K562 (cell line): ENCODE measurements around the gene RXRA. TPM values are rescaled to one million over a fixed set of nuclear protein-coding genes. Genes with fewer than 3 reads are reported as not detected.

Experiments
- ATAC-seq: fragments of 200-7000 bp; cut with Tn5 transposase; 3 replicates; pipeline ENCODE4 v1.9.1; 2020; ENCODE audit warnings: moderate library complexity
- BruUV-seq: library from RNA; stranded (reverse); fragments of 400-500 nt; replicated peaks from 2 replicates; lab custom pipeline; 2021; lab: Mats Ljungman, UMichigan
- CTCF ChIA-PET: fragments of 300-600 bp; formaldehyde crosslinking; extraction: SDS; loops from one replicate; lab custom pipeline; 2021; ENCODE audit warnings: low intra/inter-chr PET ratio; lab: Yijun Ruan, JAX
- POLR2A ChIA-PET: fragments of 300-600, 350-650 bp; sonication (Branson Sonifier 250); formaldehyde crosslinking; extraction: SDS; loops from one replicate; lab custom pipeline; 2021; ENCODE audit warnings: antibody characterized with exemption, inconsistent platforms; lab: Yijun Ruan, JAX
- DNase-seq, 4 experiments: peaks; one replicate each; pipeline versions ENCODE4 v3.0.0 to v3.0.0-alpha.2; 2011 to 2018; ENCODE audit warnings: low spot score in 3 of 4, mixed read lengths in 3 of 4; ENCODE audit errors: extremely low read depth in 1 of 4
- FAIRE-seq: peaks from 2 replicates; lab custom pipeline; 2011; peaks lifted over from hg19 to GRCh38; lab: Jason Lieb, UNC
- H2AFZ ChIP-seq: 2 replicates; pipeline ENCODE4 v1.6.0; 2011; ENCODE audit warnings: low read depth, low read length, control low read depth, inconsistent platforms
- H3K27ac ChIP-seq: fragments of 200-600 bp; 3 replicates; pipeline ENCODE4 v1.8.0; 2011; ENCODE audit warnings: low read depth, mild to moderate bottlenecking, control low read depth, inconsistent platforms, low read length, moderate library complexity, mixed read lengths; ENCODE audit errors: extremely low read depth
- H3K27me3 ChIP-seq, 2 experiments: fragments of 300-600 bp in 1 of 2; 2 replicates in 1 of 2; 3 replicates in 1 of 2; pipeline versions ENCODE4 v1.6.0 to v1.8.0; 2011; ENCODE audit warnings: inconsistent platforms in 2 of 2, low read length in 2 of 2, mild to moderate bottlenecking in 1 of 2, mixed read lengths in 1 of 2, moderate library complexity in 1 of 2; ENCODE audit not compliant: control insufficient read depth in 2 of 2, insufficient read depth in 2 of 2
- H3K36me3 ChIP-seq: fragments of 300-600 bp; 3 replicates; pipeline ENCODE4 v1.8.0; 2011; ENCODE audit warnings: mild to moderate bottlenecking, low read length, inconsistent platforms; ENCODE audit not compliant: control insufficient read depth, insufficient read depth
- H3K4me1 ChIP-seq, 2 experiments: fragments of 200-600 bp in 1 of 2; replicated peaks in 1 of 2; 2 replicates in 1 of 2; 3 replicates in 1 of 2; pipeline versions ENCODE4 v1.5.1 to v1.8.0; 2011; ENCODE audit warnings: inconsistent platforms in 2 of 2, low read length in 2 of 2, mild to moderate bottlenecking in 1 of 2, mixed read lengths in 1 of 2, moderate library complexity in 1 of 2; ENCODE audit not compliant: control insufficient read depth in 2 of 2, insufficient read depth in 2 of 2
- H3K4me2 ChIP-seq: 2 replicates; pipeline ENCODE4 v1.6.1; 2011; ENCODE audit warnings: low read length, control low read depth, inconsistent platforms, mixed read lengths; ENCODE audit not compliant: insufficient read depth
- H3K4me3 ChIP-seq: fragments of 200-600 bp; sonication (generic), shearing (Covaris generic); 2 replicates; pipeline ENCODE4 v1.5.1; 2016; ENCODE audit warnings: control low read depth, inconsistent platforms
- H3K79me2 ChIP-seq: fragments of 200-600 bp; 3 replicates; pipeline ENCODE4 v1.8.0; 2011; ENCODE audit warnings: low read length, inconsistent platforms; ENCODE audit not compliant: control insufficient read depth, insufficient read depth
- H3K9ac ChIP-seq, 2 experiments: 2 replicates each; pipeline versions ENCODE4 v1.6.0 to v1.6.1; 2011; ENCODE audit warnings: low read depth in 2 of 2, low read length in 2 of 2, control low read depth in 1 of 2, inconsistent platforms in 1 of 2, mild to moderate bottlenecking in 1 of 2, mixed read lengths in 1 of 2; ENCODE audit not compliant: insufficient read depth in 1 of 2
- H3K9me1 ChIP-seq: one replicate; pipeline ENCODE4 v1.6.0; 2011; ENCODE audit warnings: inconsistent platforms, mild to moderate bottlenecking, low read length, moderate library complexity; ENCODE audit not compliant: control insufficient read depth, insufficient read depth
- H3K9me3 ChIP-seq: replicated peaks from 2 replicates; pipeline ENCODE4 v1.5.1; 2011; ENCODE audit warnings: low read depth, low read length, inconsistent platforms; ENCODE audit not compliant: control insufficient read depth, insufficient read depth
- H4K20me1 ChIP-seq: replicated peaks from 2 replicates; pipeline ENCODE4 v1.6.1; 2011; ENCODE audit warnings: low read length, inconsistent platforms, mixed read lengths; ENCODE audit not compliant: control insufficient read depth, insufficient read depth
- CAMTA2 ChIP-seq: fragments of 250-450 bp; sonication (Bioruptor Pico); conservative IDR thresholded peaks from 2 replicates; pipeline ENCODE4 v1.5.1; 2022
- MAFG ChIP-seq: fragments of 450-650 bp; conservative IDR thresholded peaks from 2 replicates; pipeline ENCODE4 v1.6.1; 2016; ENCODE audit warnings: missing genetic modification characterization, missing compliant biosample characterization
- SRSF9 ChIP-seq: fragments of 200-400 bp; formaldehyde crosslinking; IDR thresholded peaks from 2 replicates; pipeline ENCODE4 v1.6.1; 2017; ENCODE audit warnings: low read depth, low read length, borderline replicate concordance
- WGBS: fragments of 100-300 bp; shearing (Covaris generic); methylation state at CpG from one replicate; pipeline ENCODE4 v1.1.6; 2016; ENCODE audit warnings: low coverage, mixed read lengths; ENCODE audit not compliant: insufficient coverage; ENCODE audit errors: missing lambda C conversion rate; 5-methylcytosine and 5-hydroxymethylcytosine counted together
- in situ Hi-C: fragments of 300-500 bp; cut with MboI; formaldehyde crosslinking; loops from 4 replicates; pipeline ENCODE4 v1.15.0; 2018; ENCODE audit warnings: inconsistent platforms, mixed read lengths
- intact Hi-C: fragments of 100-400 bp; cut with micrococcal nuclease; formaldehyde crosslinking; loops from 2 replicates; pipeline ENCODE4 v1.14.2; 2022
- polyA plus RNA-seq, 8 experiments: library from polyadenylated mRNA; depleted of rRNA in 4 of 8; stranded (reverse) in 5 of 8; unstranded in 3 of 8; fragments of >200 nt; fragmentation: Nextera tagmentation in 2 of 8; fragmentation: Illumina TruSeq in 1 of 8; extraction: Ambion mirVana in 2 of 8; extraction: Trizol in 1 of 8; gene quantifications; 2 replicates each; pipeline versions ENCODE4 v1.2.1 to v1.2.3, GENCODE V29; 2011 to 2014; ENCODE audit warnings: inconsistent platforms in 1 of 8, missing spikeins in 1 of 8
- total RNA-seq, 7 experiments: library from RNA; depleted of rRNA in 6 of 7; stranded (reverse); fragments of >200 nt in 6 of 7; fragmentation: Illumina TruSeq in 2 of 7; extraction: Trizol in 2 of 7; gene quantifications; 2 replicates each; pipeline versions ENCODE4 v1.2.1 to v1.2.3, GENCODE V29; 2011 to 2021; ENCODE audit warnings: low replicate concordance in 1 of 7

RXRA gene
- total and polyA plus RNA-seq, 9 of the 15 experiments (the other 6 are each of a cell fraction or from before 2014, with no cell fraction given): 0.35 to 23.6 (median 4.6) TPM

DNA sequence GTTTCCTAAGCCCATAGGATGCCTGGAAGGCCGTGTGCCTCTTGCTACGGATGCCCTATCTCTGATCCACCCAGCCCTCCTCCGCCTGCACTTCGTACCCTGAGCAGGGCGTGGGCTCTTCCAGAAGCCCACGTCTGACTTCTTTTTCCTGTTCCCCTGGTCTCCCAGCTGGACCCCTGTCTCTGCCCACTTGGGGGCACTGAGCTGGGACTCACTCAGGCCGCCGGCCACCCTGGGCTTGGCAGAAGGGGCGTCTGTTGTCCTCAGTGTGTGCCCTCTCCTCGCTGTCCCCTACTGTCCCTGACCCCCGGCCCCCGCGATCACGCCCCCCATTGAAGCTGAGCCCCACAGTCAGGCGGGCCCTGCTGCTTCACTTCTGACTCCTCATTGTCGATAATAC lies 22.0 kb upstream of the RXRA start:
- Histone ChIP-seq H3K9me1 (no peaks in the 10 kb centered on the region), H3K4me1 (no peaks in the 10 kb centered on the region), H3K79me2 (no peaks in the 10 kb centered on the region), H4K20me1 (no peaks in the 10 kb centered on the region; the same call in 1 of the 2 replicates), H2AFZ (no peak overlapping the region), H3K27me3 (peaks cover 15 to 70% of the 10 kb centered on the region in 2 experiments), H3K27ac (no peak overlapping the region), H3K9me3 (no peaks in the 10 kb centered on the region), H3K36me3 (no peaks in the 10 kb centered on the region), H3K9ac (no peak overlapping the region), H3K4me2 (no peak overlapping the region), H3K4me3 (no peak overlapping the region)
- no peak for TF ChIP-seq SRSF9
- ChIA-PET POLR2A (interaction anchor here (0.6 to 1.2 kb wide), 2 partner anchors 10 to 18 kb away, joined by 3 to 4 read pairs; no protein-coding TSS in a partner anchor), CTCF (no interaction called here)
- no peak for ATAC-seq
- intact Hi-C loops: no loop called here
- WGBS: under 1% methylated on average over 16 of the region's 16 CpGs
- in situ Hi-C loops: no loop called here
- no peak for FAIRE-seq
- no peak for DNase-seq
- BruUV-seq: no TSS peak

- in situ Hi-C loops: no loop called here
- Histone ChIP-seq H3K4me3 (no peak overlapping the region), H3K9ac (no peak overlapping the region), H3K9me1 (no peaks in the 10 kb centered on the region), H3K4me2 (no peak overlapping the region), H3K36me3 (no peaks in the 10 kb centered on the region), H2AFZ (no peak overlapping the region), H3K27ac (no peak overlapping the region), H3K79me2 (no peaks in the 10 kb centered on the region), H4K20me1 (no peaks in the 10 kb centered on the region; the same call in 1 of the 2 replicates), H3K27me3 (peaks cover 15 to 67% of the 10 kb centered on the region in 2 experiments)
- BruUV-seq: no TSS peak
- ATAC-seq: no peak
- FAIRE-seq: no peak
- no peak for DNase-seq
- TF ChIP-seq CAMTA2: no peak
- no peak for TF ChIP-seq MAFG (tag)
- TF ChIP-seq, all 486 proteins: peak for 0
- Histone ChIP-seq H3K9me3 (no peaks in the 10 kb centered on the region), H3K4me1 (no peaks in the 10 kb centered on the region)
- ChIA-PET CTCF (no interaction called here), POLR2A (interaction anchor here (0.6 to 1.2 kb wide), 2 partner anchors 11 to 18 kb away, joined by 3 to 4 read pairs; no protein-coding TSS in a partner anchor)
- intact Hi-C loops: no loop called here
- 2% methylated on average over 11 of the region's 11 CpGs for WGBS
Measured at GRCh38 chr9:134304690-134305089, 21.6 kb upstream of the RXRA start.
